H9 (cell line): Measurements from ENCODE around the gene MTCP1. TPM values are rescaled to one million over a fixed set of nuclear protein-coding genes. Genes with fewer than 3 reads are reported as not detected.

Experiments
- DNase-seq: peaks from one replicate; pipeline ENCODE4 v3.0.0-alpha.2; 2017
- H2AFZ ChIP-seq: one replicate; pipeline ENCODE4 v1.6.1; 2013; ENCODE audit warnings: mild to moderate bottlenecking, low read length, control low read depth, moderate library complexity
- H2AK5ac ChIP-seq: 2 replicates; pipeline ENCODE4 v1.6.1; 2013; ENCODE audit warnings: low read length, control low read depth, mixed read lengths; ENCODE audit not compliant: insufficient read length
- H2BK120ac ChIP-seq: one replicate; pipeline ENCODE4 v1.6.1; 2013; ENCODE audit warnings: low read depth, mild to moderate bottlenecking, low read length, control low read depth, inconsistent platforms; ENCODE audit not compliant: poor library complexity, severe bottlenecking
- H2BK12ac ChIP-seq: 2 replicates; pipeline ENCODE4 v1.6.1; 2013; ENCODE audit warnings: low read length, control low read depth, mixed read lengths, low read depth; ENCODE audit not compliant: insufficient read length
- H2BK15ac ChIP-seq: 2 replicates; pipeline ENCODE4 v1.6.1; 2013; ENCODE audit warnings: low read depth, low read length, control low read depth
- H2BK20ac ChIP-seq: one replicate; pipeline ENCODE4 v1.6.1; 2013; ENCODE audit warnings: low read depth, mild to moderate bottlenecking, low read length, control low read depth, inconsistent platforms; ENCODE audit not compliant: poor library complexity, severe bottlenecking
- H2BK5ac ChIP-seq: 2 replicates; pipeline ENCODE4 v1.6.1; 2013; ENCODE audit warnings: low read length, control low read depth, mixed read lengths; ENCODE audit not compliant: insufficient read length
- H3K14ac ChIP-seq: 2 replicates; pipeline ENCODE4 v1.6.1; 2013; ENCODE audit warnings: low read length, control low read depth; ENCODE audit not compliant: insufficient read depth
- H3K18ac ChIP-seq: 2 replicates; pipeline ENCODE4 v1.6.1; 2013; ENCODE audit warnings: low read depth, mild to moderate bottlenecking, mixed read lengths, low read length, control low read depth; ENCODE audit not compliant: insufficient read length
- H3K23ac ChIP-seq: 2 replicates; pipeline ENCODE4 v1.6.1; 2013; ENCODE audit warnings: low read length, control low read depth, mixed read lengths, low read depth; ENCODE audit not compliant: insufficient read length
- H3K23me2 ChIP-seq: 2 replicates; pipeline ENCODE4 v1.6.1; 2013; ENCODE audit warnings: low read depth, mild to moderate bottlenecking, mixed read lengths, low read length, control low read depth; ENCODE audit not compliant: insufficient read length, poor library complexity, severe bottlenecking
- H3K27ac ChIP-seq: 2 replicates; pipeline ENCODE4 v1.5.1; 2013; ENCODE audit warnings: low read length, control low read depth, mixed read lengths, low read depth; ENCODE audit not compliant: insufficient read length
- H3K27me3 ChIP-seq: 2 replicates; pipeline ENCODE4 v1.6.1; 2013; ENCODE audit warnings: low read length, control low read depth, inconsistent platforms; ENCODE audit not compliant: insufficient read depth
- H3K4ac ChIP-seq: 2 replicates; pipeline ENCODE4 v1.6.1; 2013; ENCODE audit warnings: low read depth, mild to moderate bottlenecking, control low read depth, inconsistent platforms, low read length, moderate library complexity
- H3K4me1 ChIP-seq: 2 replicates; pipeline ENCODE4 v1.6.1; 2013; ENCODE audit warnings: low read length, control low read depth, inconsistent platforms; ENCODE audit not compliant: insufficient read depth
- H3K4me2 ChIP-seq: 2 replicates; pipeline ENCODE4 v1.6.1; 2013; ENCODE audit warnings: low read length, control low read depth, mixed read lengths; ENCODE audit not compliant: insufficient read length, insufficient read depth
- H3K56ac ChIP-seq: 2 replicates; pipeline ENCODE4 v1.6.1; 2013; ENCODE audit warnings: low read depth, mild to moderate bottlenecking, mixed read lengths, low read length, control low read depth; ENCODE audit not compliant: insufficient read length
- H3K79me1 ChIP-seq: 2 replicates; pipeline ENCODE4 v1.6.1; 2013; ENCODE audit warnings: low read depth, mild to moderate bottlenecking, moderate library complexity, low read length, control low read depth, inconsistent platforms; ENCODE audit not compliant: insufficient read depth, poor library complexity, severe bottlenecking
- H3K79me2 ChIP-seq: 2 replicates; pipeline ENCODE4 v1.6.1; 2013; ENCODE audit warnings: low read length, control low read depth, inconsistent platforms; ENCODE audit not compliant: insufficient read depth
- H3K9ac ChIP-seq: 2 replicates; pipeline ENCODE4 v1.6.1; 2013; ENCODE audit warnings: low read length, control low read depth, mixed read lengths; ENCODE audit not compliant: insufficient read length; ENCODE audit errors: extremely low read depth
- H3K9me3 ChIP-seq: one replicate; pipeline ENCODE4 v1.6.1; 2013; ENCODE audit warnings: low read depth, low read length, inconsistent platforms; ENCODE audit not compliant: control insufficient read depth
- H3T11ph ChIP-seq: one replicate; pipeline ENCODE4 v1.6.1; 2013; ENCODE audit warnings: mild to moderate bottlenecking, low read length, control low read depth, inconsistent platforms
- H4K20me1 ChIP-seq: one replicate; pipeline ENCODE4 v1.6.1; 2013; ENCODE audit not compliant: control insufficient read depth, insufficient read length, insufficient read depth
- H4K5ac ChIP-seq: 2 replicates; pipeline ENCODE4 v1.6.1; 2013; ENCODE audit warnings: low read depth, mild to moderate bottlenecking, mixed read lengths, low read length, control low read depth; ENCODE audit not compliant: insufficient read length
- H4K8ac ChIP-seq: replicated peaks from 2 replicates; pipeline ENCODE4 v1.6.1; 2013; ENCODE audit warnings: low read length, control low read depth, mixed read lengths, low read depth; ENCODE audit not compliant: insufficient read length
- H4K91ac ChIP-seq: 2 replicates; pipeline ENCODE4 v1.6.1; 2013; ENCODE audit warnings: low read depth, mild to moderate bottlenecking, moderate library complexity, mixed read lengths, low read length, control low read depth; ENCODE audit not compliant: insufficient read length
- H3K27ac Mint-ChIP-seq, 3 experiments: 2 replicates in 2 of 3; 3 replicates in 1 of 3; pipeline ENCODE4 v1.8.0; 2020 to 2021; ENCODE audit warnings: mixed read lengths in 3 of 3, mild to moderate bottlenecking in 1 of 3, moderate library complexity in 1 of 3
- H3K27me3 Mint-ChIP-seq: 2 replicates; pipeline ENCODE4 v1.8.0; 2021; ENCODE audit warnings: low read depth, mild to moderate bottlenecking, moderate library complexity, mixed read lengths
- H3K36me3 Mint-ChIP-seq, 3 experiments: 2 replicates in 2 of 3; 3 replicates in 1 of 3; pipeline ENCODE4 v1.8.0; 2020 to 2021; ENCODE audit warnings: low read depth in 3 of 3, mixed read lengths in 3 of 3; ENCODE audit not compliant: insufficient read depth in 1 of 3
- H3K4me1 Mint-ChIP-seq, 2 experiments: 2 replicates each; pipeline ENCODE4 v1.8.0; 2020; ENCODE audit warnings: mixed read lengths in 2 of 2
- H3K4me3 Mint-ChIP-seq, 2 experiments: 2 replicates in 1 of 2; 3 replicates in 1 of 2; pipeline ENCODE4 v1.8.0; 2020 to 2021; ENCODE audit warnings: mild to moderate bottlenecking in 2 of 2, mixed read lengths in 2 of 2, moderate library complexity in 1 of 2
- H3K9me3 Mint-ChIP-seq, 2 experiments: 2 replicates in 1 of 2; 3 replicates in 1 of 2; pipeline ENCODE4 v1.8.0; 2020; ENCODE audit warnings: mild to moderate bottlenecking in 2 of 2, mixed read lengths in 2 of 2, moderate library complexity in 1 of 2
- CTCF ChIP-seq: fragments of 200-600 bp; sonication (generic); conservative IDR thresholded peaks from 3 replicates; pipeline ENCODE4 v1.8.0; 2021; ENCODE audit warnings: antibody characterized with exemption, mild to moderate bottlenecking
- WGBS: extraction: QIAGEN DNeasy Blood & Tissue Kit; methylation state at CpG from one replicate; pipeline ENCODE4 v1.1.7; 2013; ENCODE audit warnings: missing lambda C conversion rate, low lambda C conversion rate, mixed read lengths; ENCODE audit not compliant: insufficient read length; ENCODE audit errors: extremely low coverage; 5-methylcytosine and 5-hydroxymethylcytosine counted together
- total RNA-seq: library from RNA; stranded (reverse); gene quantifications from 2 replicates; pipeline ENCODE4 v1.2.1, GENCODE V29; 2021

The MTCP1 gene
- total RNA-seq, 1 experiment from 2014 or later = 21.4 TPM

- H3K14ac ChIP-seq = no peak overlapping the region
- Mint-ChIP-seq H3K9me3 (peaks cover 49 to 63% of the 10 kb centered on the region in 2 experiments), H3K27me3 (no peaks in the 10 kb centered on the region), H3K4me1 (no peaks in the 10 kb centered on the region), H3K4me3 (no peak overlapping the region), H3K27ac (no peak overlapping the region), H3K36me3 (peaks cover 3 to 39% (median 4%) of the 10 kb centered on the region in 3 experiments; a peak in 5 of 7 replicates)
- no peak overlapping the region for H2BK5ac ChIP-seq
- no peak overlapping the region for H4K8ac ChIP-seq
- H2BK15ac ChIP-seq = no peak overlapping the region
- H4K5ac ChIP-seq = no peak overlapping the region
- H3T11ph ChIP-seq = no peak overlapping the region
- no peak overlapping the region for H3K27ac ChIP-seq
- H3K4me2 ChIP-seq = no peak overlapping the region
- no peaks in the 10 kb centered on the region for H3K27me3 ChIP-seq
- H3K79me1 ChIP-seq = no peaks in the 10 kb centered on the region
- H3K18ac ChIP-seq = no peak overlapping the region
- H3K79me2 ChIP-seq = no peaks in the 10 kb centered on the region
- no peak overlapping the region for H2BK20ac ChIP-seq
- no peaks in the 10 kb centered on the region for H3K23me2 ChIP-seq
- TF ChIP-seq CTCF = peak; percentile 70
- no peak overlapping the region for H3K23ac ChIP-seq
- H4K91ac ChIP-seq = no peak overlapping the region
- H4K20me1 ChIP-seq = no peaks in the 10 kb centered on the region
- DNase-seq = no peak
- no CpG with 5 or more reads among the region's 4 CpGs for WGBS
- H2BK12ac ChIP-seq = no peak overlapping the region
- no peaks in the 10 kb centered on the region for H3K4me1 ChIP-seq
- H3K9me3 ChIP-seq = peaks cover 8% of the 10 kb centered on the region
- no peak overlapping the region for H3K9ac ChIP-seq
- H3K56ac ChIP-seq = no peak overlapping the region
- H2AFZ ChIP-seq = no peak overlapping the region
- H2AK5ac ChIP-seq = no peak overlapping the region
- H2BK120ac ChIP-seq = no peak overlapping the region
- H3K4ac ChIP-seq = no peak overlapping the region
Observed at GRCh38 chrX:155094468-155095061, 23.6 kb upstream of the MTCP1 start.
